C4-2B (cell line): ENCODE results near the gene PCNX1.

Source experiments
- CTCF ChIP-seq: fragments of 450-650 bp; conservative IDR thresholded peaks from 2 replicates; pipeline ENCODE4 v1.5.1; 2017; ENCODE audit warnings: mild to moderate bottlenecking
- ZFX ChIP-seq: fragments of 450-650 bp; IDR thresholded peaks from 2 replicates; pipeline ENCODE4 v1.6.1; 2017

GRCh38 chr14:71006200-71006563 is 98.9 kb downstream of the PCNX1 start:
- no peak for TF ChIP-seq CTCF
- TF ChIP-seq ZFX = no peak
